DOHH2 (cell line): ENCODE measurements around the gene SAT1.

Source experiments
- CTCF ChIP-seq: fragments of 200-600 bp; sonication (generic); IDR thresholded peaks from one replicate; pipeline ENCODE4 v1.5.1; 2014; ENCODE audit warnings: antibody characterized with exemption, mild to moderate bottlenecking, low read depth, low read length; ENCODE audit not compliant: poor library complexity, severe bottlenecking
- EZH2phosphoT487 ChIP-seq: fragments of 200-600 bp; sonication (generic); IDR thresholded peaks from 2 replicates; pipeline ENCODE4 v1.6.1; 2017; ENCODE audit warnings: borderline replicate concordance, mild to moderate bottlenecking, antibody characterized with exemption, low read length, moderate library complexity, mixed read lengths

GRCh38 chrX:23742697-23743622, 40.0 kb upstream of the SAT1 start, which contains the start of gene ACOT9:
- no peak for TF ChIP-seq CTCF
- TF ChIP-seq EZH2phosphoT487: no peak
